HG03097 (cell line): ENCODE measurements around the gene SPDYE6.
"Not testable (repeated sequence)": the region's sequence is repeated elsewhere in the genome, so short reads cannot be mapped to it uniquely, and the experiment has no call there.

Experiments
- ATAC-seq: cut with Tn5 transposase; IDR thresholded peaks from one replicate; pipeline ENCODE4 v1.9.1; 2021; ENCODE audit not compliant: unreplicated experiment, low FRiP score

The SPDYE6 gene

DNA sequence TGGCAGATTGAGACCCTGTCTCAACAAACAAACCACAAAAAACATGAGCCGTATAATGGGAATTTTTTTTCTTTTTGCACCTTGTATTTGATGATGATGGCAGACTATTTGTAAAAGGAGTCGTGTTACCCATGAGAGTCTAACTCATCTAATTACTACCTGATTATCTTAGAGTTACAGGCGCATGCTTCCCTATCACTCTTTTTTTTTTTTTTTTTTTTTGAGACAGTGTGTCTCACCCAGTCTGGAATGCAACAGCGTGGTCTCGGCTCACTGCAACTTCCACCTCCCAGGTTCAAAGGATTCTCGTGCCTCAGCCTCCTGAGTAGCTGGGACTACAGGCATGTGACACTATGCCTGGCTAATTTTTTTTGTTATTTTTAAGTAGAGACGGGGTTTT, 9.1 kb upstream of the SPDYE6 start:
- ATAC-seq, result not testable (repeated sequence)

DNA sequence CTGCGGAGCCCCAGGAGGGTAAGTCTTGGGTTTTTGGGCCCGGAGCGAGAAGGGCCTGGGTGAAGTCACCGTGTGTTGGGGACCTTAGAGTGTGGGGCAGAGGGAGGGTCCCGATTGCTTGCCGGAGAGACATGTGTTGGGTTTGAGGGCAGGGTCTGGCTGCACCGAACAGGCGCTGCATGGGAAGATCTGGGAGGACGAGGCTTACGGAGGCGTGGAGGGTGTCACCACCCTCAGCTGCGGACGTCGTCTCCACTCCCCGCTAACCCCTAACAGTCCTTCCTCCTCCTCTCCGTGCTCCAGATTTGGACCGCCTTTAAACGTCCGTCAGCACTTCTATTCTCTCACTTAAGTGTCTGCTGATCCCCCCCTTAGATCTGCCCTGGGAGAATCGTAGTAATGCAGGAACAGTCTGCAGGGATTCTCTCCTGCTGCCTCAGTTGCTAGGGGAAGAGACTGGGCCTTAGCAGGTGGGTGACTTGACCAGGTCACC, 8.2 kb upstream of the SPDYE6 start:
- not testable (repeated sequence) for ATAC-seq

DNA sequence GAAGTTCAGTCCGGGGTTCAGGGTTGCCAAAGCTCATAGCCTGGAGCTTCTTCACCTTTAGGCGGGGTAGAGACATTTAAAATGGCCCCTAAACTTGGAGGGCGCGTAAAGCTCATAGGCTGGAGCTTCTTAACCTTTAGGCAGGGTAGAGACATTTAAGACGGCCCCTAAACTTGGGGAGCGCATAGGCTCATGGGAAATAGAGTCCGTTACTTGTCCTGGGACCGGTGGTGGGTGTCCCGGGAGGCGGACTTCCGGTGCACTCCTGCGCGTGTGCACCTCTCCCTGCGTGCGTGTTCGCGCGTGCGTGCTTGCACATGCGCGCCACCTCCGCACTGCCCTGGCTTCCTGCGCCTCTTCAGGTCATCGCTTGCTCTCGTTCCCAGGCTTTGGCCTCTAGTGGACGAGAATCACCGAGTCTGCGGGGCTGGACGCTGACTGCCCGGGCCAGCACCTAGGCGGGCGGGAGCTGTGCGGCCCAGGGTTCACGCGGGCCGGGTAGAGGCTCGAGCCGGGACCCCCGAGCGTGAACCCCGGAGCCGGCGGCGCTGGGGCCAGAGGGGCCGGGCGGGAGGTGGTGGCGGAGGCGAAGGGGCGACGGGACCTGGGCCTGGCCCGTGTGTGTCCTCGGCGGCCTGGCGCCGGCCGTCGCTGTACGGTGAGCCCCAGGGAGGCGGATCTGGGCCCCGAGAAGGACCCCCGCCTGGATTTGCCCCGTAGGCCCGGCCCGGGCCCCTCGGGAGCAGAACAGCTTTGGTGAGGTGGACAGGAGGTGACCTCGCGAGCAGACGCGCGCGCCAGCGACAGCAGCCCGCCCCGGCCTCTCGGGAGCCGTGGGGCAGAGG, 7.5 kb upstream of the SPDYE6 start:
- ATAC-seq, result peak; percentile 99

DNA sequence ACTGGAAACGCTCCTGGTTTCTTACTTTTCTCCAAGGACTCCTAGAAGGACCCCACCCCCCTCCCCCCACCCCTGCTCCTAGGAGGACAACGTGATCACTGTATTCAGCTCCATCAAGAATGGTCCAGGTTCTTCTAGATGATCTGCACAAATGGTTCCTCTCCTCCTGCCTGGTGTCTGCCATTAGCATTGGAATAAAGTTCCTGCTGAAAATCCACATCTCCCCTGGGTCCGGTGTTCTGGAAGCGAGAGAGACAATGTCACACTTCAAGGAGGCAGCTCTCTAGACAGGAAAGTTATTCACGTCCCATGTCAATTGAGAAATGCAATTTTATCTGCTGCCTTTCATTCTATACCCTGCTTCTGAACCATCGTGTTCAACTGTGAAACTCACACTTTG, 9.3 kb downstream of the SPDYE6 start:
- ATAC-seq, result not testable (repeated sequence)

DNA sequence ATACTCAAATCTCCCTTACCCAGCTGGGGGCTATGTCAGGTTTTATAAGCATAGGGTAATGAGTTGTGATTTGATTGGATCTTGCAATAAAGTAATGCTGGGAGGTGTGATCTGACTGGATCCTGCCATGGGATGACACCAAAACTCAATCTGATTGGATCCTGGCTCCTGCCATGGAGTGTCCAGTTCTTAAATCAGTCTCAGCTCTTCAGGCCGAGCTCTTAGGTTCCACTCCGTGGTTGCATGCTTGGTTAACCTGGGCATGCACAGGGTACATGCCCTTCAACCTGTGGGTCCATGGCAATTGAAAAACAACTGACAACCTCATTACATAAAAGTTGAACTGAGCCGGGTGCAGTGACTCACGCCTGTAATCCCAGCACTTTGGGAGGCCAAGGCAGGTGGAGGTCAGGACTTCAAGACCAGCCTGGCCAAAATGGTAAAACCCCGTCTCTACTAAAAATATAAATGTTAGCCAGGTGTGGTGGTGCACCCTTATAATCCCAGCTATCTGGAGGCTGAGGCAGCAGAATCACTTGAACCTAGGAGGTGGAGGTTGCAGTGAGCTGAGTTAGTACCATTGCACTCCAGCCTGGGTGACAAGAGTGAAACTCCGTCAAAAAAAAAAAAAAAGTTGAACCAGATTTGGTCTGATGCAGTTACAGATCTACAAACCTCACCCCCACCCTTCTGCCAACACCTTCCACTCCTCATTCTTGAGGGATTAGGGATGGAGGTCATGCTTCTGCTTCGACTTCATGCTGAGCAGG, 15.5 kb downstream of the SPDYE6 start:
- not testable (repeated sequence) for ATAC-seq

DNA sequence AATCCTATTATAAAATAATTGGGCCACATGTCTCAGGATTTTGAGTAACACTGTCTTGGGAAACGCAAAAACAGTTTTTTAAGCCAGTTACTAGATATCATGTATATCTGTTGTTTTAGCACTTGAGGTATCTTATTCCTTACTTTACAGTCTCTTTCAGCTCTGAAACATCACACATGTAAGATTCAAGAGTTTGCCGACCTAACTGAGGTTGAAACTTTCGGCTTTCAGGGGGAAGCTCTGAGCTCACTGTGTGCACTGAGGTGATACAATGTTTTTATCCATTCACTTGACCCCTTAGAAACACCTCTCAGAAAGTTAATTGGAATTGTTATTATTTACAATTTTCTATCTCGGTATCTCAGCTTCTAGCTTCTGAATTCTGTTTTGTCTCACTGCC, 18.8 kb downstream of the SPDYE6 start:
- ATAC-seq, result not testable (repeated sequence)

DNA sequence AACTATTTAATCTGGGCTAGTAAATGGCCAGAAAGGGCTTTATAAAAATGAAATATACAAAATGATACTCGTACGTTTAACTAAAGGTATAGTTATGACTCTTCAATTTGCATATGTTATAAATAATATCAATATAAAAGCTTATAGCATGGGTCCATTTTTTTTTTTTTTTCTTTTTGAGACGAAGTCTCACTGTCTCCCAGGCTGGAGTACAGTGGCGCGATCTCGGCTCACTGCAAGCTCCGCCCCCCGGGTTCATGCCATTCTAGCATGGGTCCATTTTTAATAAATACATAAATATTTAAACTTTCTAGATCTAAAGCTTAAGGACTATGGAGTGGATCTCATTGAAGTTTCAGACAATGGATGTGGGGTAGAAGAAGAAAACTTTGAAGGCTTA, 19.2 kb downstream of the SPDYE6 start:
- not testable (repeated sequence) for ATAC-seq

DNA sequence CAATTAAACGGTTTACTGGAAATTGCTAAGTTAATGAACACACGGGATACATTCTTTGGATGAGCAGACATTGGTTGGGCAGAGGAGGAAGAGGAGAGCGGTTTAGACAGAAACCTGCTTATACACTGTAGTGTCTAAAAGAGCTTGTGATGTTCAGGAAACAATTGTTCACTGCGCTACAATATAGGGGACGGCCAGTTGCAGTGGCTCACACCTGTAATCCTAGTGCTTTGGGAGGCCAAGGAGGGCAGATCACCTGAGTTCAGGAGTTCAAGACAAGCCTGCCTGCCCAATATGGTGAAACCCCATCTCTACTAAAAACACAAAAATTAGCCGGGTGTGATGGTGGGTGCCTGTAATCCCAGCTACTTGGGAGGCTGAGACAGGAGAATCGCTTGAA, 20.7 kb downstream of the SPDYE6 start:
- ATAC-seq, result peak; percentile 67

DNA sequence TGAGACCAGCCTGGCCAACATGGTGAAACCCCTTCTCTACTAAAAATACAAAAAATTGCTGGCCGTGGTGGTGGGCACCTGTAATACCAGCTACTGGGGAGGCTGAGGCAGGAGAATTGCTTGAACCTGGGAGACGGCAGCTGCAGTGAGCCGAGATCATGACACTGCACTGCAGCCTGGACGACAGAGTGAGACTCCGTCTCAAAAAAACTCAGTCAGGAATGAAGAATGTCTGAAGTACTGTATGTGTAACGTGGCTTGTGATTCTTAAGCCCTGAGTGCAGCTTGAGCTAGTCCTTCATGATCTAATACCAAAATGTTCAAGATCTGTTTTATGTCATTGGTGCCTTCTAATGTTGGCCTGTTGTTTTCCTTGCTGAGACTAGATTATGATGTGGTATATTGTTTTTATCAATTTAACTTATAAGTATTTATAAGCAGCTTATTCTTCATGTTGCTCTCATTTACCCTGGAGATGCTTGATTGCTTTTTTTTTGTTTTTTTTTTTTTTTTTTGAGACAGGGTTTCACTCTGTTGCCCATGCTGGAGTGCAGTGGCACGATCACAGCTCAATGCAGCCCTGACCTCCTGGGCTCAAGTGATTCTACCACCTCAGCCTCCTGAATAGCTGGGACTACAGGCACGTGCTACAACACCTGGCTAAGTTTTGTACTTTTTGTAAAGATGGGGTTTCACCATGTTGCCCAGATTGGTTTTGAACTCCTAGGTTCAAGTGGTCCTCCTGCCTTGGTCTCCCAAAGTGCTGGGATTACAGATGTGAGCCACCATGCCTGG, 25.4 kb downstream of the SPDYE6 start:
- ATAC-seq, result not testable (repeated sequence)

DNA sequence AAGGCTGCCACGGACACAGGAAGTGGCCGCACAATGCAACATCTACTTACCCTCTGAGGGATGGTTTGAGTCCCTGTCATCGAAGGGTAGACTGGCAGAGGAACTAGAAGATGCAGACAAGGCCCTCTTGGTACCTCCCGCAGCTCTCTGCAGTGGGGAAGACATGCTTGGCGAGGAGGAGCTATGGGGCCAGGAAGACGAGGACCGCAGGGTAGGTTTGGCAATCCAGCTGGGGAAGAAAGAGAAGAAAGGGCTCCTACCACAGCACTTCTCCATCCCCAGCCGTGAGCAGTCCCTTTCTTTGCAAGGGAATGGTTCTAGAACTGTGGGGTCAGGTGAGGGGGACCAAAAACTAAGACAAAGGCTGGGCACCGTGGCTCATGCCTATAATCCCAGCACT, 26.9 kb downstream of the SPDYE6 start:
- not testable (repeated sequence) for ATAC-seq

DNA sequence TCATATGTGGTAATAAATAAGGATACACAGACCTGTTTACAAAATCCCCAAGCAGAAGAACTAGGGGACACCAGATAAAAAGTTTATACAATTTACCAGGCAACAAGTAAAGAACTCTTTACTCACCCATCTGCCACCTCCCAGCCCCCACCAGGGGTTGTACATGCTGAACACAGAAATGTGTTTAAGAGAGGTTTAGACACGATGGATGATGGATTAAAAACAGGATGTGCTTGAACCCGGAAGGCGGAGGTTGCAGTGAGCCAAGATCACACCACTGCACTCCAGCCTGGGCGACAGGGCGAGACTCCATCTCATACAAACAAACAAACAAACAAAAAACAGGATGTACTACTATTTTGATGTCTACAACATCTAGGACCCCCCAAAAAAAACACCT, 27.4 kb downstream of the SPDYE6 start:
- not testable (repeated sequence) for ATAC-seq

DNA sequence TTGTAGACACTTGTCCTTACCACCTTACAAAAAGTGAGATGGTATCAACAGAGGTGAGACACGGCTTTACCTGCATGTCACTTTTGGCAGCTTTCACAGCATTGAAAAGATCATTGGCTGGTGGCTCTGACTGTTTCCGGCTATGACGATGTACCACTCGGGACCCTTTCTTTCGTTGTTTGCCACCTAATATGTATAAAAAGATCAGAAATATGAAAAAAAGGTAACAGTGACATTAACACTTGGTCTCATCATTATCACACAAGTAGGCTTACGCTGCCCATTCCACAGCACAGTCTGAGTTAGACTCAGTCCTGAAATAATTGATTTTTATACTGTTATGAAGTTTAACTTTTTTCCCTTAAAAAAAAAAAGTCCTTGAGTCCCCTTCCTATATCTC, 29.1 kb downstream of the SPDYE6 start:
- not testable (repeated sequence) for ATAC-seq

DNA sequence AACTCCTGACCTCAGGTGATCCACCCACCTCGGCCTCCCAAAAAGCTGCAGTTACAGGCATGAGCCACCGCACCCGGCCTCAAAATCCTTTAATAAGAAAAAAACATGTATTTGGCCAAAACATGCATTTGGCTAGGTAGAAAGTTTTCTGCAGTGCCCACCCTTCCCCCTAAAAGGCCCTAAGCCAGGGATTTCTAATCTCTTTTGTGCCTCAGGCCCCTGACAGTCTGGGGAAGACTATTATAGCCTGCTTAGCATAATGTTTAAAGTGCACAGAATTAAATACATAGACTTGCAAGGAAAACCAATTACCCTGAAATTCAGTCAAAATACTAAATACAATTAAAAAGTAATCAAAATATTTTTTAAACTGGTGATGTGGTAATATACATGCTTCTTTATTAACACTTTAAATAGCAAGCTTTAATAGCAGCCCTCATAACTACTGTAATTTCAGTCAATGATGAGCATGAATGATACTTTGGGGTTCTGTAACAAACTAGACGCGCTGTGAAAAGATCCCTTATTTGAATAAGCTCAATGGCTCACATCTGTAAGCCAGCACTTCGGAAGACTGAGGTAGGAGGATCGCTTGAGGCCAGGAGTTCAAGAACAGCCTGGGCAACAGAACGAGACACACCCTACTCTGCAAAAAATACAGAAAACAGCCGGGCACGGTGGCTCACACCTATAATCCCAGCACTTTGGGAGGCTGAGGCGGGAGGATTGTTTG, 29.9 kb downstream of the SPDYE6 start:
- no peak for ATAC-seq

DNA sequence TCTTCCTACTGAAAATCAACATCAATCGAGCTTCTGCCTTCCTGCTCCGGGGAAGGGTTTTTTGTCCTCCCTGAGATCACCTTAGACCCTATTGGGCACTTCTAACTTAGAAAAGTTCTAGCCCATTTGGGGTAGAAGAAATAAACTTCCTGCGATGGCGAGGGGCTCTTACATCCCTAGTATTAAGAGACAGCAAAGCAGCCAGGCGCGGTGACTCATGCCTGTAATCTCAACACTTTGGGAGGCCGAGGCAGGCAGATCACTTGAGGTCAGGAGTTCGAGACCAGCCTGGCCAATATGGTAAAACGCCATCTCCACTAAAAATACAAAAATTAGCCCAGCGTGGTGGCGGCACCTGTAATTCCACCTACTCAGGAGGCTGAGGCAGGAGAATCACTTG, 31.1 kb downstream of the SPDYE6 start:
- not testable (repeated sequence) for ATAC-seq

DNA sequence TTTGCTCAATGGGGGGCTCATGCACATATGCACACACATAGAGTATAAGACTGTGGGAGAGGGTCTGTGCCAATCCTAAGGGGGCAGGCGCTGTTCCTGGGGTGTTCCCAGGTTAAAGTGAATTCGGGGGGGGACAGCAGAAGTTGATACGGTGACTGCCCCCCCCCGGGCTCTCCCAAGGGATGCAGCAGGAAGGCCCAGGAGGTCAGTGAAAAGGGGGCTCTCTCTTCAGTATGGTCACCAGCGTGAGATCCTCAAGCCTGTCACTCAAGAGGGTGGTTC, 32.4 kb downstream of the SPDYE6 start:
- no peak for ATAC-seq

DNA sequence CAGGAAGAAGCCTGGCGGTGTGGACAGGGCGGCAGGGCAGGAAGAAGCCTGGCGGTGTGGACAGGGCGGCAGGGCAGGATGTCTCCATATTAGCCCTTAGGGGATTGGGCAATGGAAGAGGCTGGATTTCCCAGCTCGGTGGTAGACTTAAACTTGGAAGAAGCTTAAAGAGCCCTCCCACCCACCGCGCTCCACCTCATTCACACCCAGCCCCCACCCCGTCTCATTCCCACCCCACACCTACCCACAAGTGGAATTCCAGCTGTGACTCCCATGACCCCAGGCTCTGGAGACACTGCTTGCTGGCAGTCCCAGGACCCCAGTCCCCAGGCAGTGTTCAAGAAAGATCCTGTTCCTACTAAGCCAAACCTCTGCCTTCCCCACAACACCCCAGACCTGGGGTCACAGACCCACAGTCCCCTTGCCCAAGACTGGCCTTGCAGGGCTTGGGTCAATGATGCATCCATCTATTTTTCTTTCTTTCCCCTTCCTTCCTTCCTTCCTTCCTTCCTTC, 34.0 kb downstream of the SPDYE6 start:
- ATAC-seq, result no peak

DNA sequence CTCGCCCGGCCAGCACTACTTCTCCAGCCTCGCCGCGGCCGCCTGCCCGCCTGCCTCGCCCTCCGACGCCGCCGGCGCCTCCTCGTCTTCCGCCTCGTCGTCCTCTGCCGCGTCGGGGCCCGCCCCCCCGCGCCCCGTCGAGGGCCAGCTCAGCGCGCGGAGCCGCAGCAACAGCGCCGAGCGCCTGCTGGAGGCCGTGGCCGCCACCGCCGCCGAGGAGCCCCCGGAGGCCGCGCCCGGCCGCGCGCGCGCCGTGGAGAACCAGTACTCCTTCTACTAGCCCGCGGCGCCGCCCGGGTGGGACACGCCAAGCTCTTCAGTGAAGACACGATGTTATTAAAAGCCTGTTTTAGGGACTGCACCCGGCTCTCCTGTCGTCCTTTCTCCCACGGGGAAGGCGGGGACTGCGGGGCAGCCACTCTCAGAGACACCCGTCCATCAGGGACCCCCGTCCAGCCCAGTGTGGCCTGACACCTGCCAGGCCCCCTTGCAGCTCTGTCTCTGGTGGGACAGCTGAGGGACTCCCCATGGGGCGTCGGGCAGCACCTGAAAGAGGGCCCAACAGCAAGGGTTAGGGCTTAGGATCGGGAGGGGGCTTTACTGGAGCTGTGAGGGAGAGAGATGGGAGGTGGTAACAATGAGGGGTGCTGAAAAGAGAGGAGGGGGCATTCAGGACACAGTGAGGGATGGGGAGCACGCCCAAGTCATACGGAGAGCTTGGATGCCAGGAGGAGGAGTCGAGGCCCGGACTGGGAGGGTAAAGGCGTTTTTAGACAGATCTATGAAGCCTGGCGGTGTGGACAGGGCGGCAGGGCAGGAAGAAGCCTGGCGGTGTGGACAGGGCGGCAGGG, 34.7 kb downstream of the SPDYE6 start:
- ATAC-seq, result no peak

DNA sequence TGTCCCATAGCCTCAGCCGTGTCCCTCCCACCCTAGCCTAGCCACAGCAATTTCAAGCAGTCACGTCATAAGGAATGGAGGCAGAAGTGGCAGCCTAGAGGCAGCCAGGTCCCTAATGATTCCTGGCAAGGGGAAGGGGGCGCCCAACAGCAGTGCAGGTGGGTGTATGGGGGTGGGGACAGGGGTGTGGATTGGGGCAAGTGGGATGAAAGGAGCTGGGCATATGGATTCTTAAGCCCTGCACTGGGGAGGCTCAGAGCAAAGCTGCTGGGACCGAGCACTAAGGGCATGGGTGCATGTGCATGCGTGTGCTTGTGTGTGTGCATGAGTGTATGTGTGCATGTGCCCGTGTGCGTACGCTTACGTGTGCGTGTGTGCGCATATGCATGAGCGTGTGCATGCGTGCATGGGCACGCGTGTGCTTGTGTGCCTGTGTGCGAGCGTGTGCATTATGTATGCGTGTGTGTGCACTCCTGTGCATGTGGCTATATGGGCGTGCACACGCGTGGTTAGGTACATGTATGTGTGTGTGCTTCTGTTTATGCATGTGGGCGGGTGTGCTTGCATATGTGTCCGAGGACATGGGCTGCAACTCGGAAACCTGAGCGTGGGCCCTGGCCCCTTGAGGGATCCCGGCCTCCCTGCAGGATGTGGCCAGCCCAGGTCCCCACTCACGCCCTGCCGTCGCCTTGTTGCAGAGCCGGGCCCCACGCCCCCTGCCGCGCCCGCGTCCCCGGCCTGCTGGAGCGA, 35.5 kb downstream of the SPDYE6 start:
- no peak for ATAC-seq

DNA sequence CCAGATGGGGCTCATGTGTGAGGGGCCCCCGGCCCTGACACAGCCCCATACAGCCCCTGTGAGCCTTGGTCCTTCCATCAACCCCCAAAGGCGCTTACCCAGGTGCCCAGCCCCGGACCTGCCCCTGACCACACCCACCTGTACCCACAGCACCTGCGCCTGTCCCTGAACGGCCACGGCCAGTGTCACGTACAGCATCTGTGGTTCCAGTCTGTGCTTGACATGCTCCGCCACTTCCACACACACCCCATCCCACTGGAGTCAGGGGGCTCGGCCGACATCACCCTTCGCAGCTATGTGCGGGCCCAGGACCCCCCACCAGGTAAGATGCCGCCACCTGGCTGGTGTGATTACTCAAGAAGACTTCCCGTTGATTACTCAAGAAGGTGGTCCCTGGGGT, 36.1 kb downstream of the SPDYE6 start:
- no peak for ATAC-seq
